GM21576 (cell line): ENCODE data around the gene PLEKHG4.
A peak's percentile ranks its signal among the peaks of the same experiment; 100 is the strongest.

ENCODE experiments used
- ATAC-seq: cut with Tn5 transposase; IDR thresholded peaks from one replicate; pipeline ENCODE4 v1.9.1; 2021; ENCODE audit warnings: mild to moderate bottlenecking, moderate library complexity; ENCODE audit not compliant: unreplicated experiment

The PLEKHG4 gene

DNA sequence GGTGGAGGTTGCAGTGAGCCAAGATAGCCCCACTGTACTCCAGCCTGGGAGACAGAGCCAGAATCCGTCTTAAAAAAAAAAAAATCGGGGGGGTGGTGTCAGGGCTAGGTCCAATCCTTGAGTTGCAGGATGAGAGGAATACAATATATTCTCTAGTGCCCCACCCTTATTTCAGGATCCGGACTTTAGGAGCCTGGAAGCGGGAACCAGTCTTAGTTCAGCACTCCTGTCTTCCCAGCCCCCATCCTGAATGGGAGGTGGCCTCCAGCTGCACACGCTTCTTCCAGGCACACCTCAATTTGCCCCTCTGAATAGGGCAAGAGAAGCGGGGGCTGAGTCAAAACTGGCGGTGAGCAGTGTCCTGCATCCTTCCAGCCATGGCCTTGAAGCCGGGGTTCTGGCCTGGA lies 33.7 kb upstream of the PLEKHG4 start:
- ATAC-seq: no peak

GRCh38 chr16:67246081-67246755 lies 33.1 kb upstream of the PLEKHG4 start:
- peak; percentile 23 for ATAC-seq

DNA sequence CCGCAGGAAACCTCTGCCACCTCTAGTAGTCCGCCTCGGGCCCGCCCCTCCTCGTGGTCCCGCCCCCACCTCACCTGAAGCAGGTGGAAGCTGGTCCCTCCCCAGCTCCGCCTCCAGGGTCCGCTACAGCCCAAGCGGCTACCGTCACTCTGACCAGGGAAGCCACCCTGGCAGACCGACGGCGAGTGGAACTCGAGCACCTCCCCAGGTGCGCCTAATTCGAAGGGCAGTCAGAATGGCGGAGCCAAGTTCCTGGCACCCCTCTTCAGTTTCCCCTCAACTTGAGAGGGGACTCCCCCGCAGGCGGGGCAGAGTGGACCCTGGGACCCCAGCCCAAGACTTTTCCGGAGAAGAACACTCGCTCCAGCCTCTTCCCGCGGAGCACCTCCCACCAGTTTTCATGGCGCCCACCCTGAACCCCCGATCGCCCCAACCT lies 32.6 kb upstream of the PLEKHG4 start:
- ATAC-seq: peak; percentile 14

GRCh38 chr16:67247192-67248072 lies 31.9 kb upstream of the PLEKHG4 start, which contains the start of gene FHOD1:
Gene FHOD1, minus strand, starts transcription at chr16:67247481. Its CDS starts 71 bp downstream, at chr16:67247410.
- ATAC-seq: peak; percentile 34

DNA sequence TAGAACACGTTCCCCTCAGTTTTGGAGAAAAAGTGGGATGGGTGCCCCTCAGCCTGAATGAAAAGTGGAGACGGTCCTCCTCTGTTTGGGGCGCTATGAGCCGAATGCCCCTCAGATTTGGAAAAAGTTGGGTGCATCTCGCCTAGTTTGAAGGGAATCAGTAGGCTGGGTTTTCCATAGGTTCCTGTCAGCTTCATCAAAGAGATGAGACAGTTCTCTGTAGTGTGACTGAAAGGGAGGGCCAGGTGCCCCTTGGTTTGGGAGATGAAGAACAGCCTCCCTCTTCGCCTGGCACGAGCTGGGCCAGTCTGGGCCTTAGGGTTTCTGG lies 31.3 kb upstream of the PLEKHG4 start:
- ATAC-seq: no peak

GRCh38 chr16:67248401-67249177 lies 30.7 kb upstream of the PLEKHG4 start, which contains the start of gene SLC9A5:
Gene SLC9A5, plus strand, starts transcription at chr16:67248979. Its CDS starts 36 bp downstream, at chr16:67249015.
- ATAC-seq: no peak

- ATAC-seq: no peak
Measured at GRCh38 chr16:67249178-67250044, 29.9 kb upstream of the PLEKHG4 start.

GRCh38 chr16:67250045-67250327 lies 29.3 kb upstream of the PLEKHG4 start:
- ATAC-seq: no peak

GRCh38 chr16:67252609-67253497 lies 26.5 kb upstream of the PLEKHG4 start:
- no peak for ATAC-seq

DNA sequence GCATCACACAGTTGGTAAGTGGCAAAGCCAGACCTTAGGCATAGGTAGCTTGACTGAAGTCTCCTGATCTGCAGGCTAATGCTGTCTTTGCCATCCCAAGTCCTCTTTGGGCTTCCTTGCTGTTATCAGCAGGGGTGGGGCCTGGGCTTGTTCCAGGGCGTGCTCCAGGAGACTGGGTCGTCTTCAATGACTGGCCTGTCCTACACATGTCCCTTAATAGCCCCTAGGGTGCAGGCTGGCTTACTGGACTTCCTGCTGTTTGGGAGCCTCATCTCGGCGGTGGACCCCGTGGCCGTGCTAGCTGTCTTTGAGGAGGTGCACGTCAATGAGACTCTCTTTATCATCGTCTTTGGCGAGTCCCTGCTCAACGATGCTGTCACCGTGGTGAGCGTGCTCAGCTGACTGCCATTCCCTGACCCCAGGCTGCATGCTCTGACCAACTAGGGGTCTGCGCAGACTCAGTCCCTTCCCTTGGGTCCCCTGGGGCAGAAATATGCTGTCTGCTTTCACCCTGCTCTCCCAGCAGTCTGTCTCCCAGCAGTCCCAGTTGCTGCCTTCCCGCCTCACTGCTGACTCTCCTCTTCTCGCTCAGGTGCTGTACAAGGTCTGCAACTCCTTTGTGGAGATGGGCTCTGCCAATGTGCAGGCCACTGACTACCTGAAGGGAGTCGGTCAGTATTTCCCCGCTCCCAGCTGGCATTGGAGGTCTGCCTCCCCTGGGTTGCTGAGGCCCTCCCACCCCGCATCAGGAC lies 24.4 kb upstream of the PLEKHG4 start:
- no peak for ATAC-seq

GRCh38 chr16:67255553-67256221 lies 23.6 kb upstream of the PLEKHG4 start:
- no peak for ATAC-seq

GRCh38 chr16:67256701-67257230 lies 22.6 kb upstream of the PLEKHG4 start:
- no peak for ATAC-seq

GRCh38 chr16:67257486-67258160 lies 21.7 kb upstream of the PLEKHG4 start:
- ATAC-seq: no peak

DNA sequence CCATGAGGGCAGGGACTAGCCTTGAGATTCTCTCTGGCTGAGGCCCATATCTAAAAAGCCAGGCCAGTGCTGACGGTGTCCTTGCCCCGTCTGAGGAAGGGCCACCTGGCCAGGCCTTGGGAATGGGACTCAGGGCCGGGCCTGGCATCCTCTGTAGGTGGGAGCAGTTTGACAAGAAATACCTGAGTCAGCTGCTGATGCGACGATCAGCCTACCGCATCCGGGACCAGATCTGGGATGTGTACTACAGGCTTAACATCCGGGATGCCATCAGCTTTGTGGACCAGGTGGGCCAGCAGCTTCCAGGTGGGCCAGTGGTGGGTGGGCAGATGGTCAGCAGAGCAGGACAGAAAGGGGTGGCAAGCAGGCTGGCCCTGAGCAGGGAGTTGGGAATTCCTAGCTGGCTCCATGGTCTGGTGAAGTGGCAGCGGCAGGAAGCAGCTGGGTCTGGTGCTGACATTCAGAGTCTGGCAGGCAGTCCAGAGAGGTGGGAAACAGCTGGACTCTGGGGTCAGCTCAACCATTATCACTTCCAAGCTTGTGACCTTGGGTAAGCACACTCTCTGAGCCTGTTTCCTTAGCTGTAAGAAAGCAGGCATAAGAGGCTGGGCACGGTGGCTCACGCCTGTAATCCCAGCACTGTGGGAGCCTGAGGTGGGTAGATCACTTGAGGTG lies 21.0 kb upstream of the PLEKHG4 start:
- no peak for ATAC-seq

DNA sequence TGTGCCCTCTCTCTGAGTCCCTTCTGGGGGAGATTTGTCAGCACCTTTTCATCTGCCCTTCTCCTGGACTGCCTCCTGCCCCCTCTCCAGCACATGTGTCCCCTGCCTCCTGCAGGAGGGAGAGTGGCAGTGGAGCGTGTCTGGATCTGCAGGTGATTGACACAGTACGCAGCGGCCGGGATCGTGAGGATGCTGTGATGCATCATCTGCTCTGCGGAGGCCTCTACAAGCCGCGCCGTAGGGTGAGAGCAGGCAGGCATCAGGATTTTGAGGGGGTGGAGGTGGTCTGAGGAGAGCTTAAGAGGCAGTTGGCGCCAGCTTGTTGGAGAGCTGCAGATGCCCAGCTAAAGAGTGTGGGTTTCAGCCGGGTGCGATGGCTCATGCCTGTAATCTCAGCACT lies 19.6 kb upstream of the PLEKHG4 start:
- no peak for ATAC-seq

DNA sequence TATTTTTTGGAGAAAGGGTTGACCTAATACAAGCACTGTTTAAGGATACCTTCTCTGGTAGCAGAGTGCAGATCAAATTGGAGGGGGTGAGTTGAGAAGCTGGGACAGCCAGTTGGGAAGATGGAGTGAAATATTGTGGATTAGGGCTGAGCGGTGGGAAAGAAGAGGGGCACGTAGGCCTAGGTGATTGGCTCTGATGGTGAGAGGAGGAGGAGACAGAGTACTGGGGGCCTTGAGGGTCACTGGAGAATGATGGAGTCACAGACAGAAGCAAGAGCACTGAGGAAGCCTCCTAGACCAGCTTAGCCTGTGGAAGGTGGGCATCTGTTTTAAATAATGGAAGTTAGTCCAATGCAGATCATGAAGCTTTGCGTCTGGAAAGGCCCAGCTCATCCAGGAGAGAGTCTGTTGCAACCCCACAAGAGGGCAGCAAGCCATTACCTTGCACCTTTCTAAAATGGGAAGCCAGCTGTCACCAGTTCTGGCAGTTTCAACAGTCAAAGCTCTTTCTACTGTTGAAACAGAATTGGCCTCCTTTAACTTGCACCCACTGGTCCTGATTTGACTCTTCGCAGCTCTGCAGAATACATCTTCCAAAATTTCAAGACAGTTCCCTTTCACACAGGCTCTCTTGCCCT lies 18.8 kb upstream of the PLEKHG4 start:
- ATAC-seq: no peak
